Stomach (tissue), 4 donors: ENCODE measurements around the gene UBE2R2.

Experiments
- EP300 ChIP-seq: sonication (generic); formaldehyde crosslinking; IDR thresholded peaks from one replicate; pipeline ENCODE4 v1.6.1; 2017; ENCODE audit warnings: antibody characterized with exemption
- POLR2AphosphoS5 ChIP-seq, 3 donors: sonication (generic); formaldehyde crosslinking; IDR thresholded peaks; one replicate each; pipeline ENCODE4 v1.6.1; 2016; ENCODE audit warnings: antibody characterized with exemption in 3 of 3
- TF ChIP-seq, protein P1 (sequence below), 7 experiments: fragments of 450-650 bp in 4 of 7; fragments of 200-600 bp in 3 of 7; sonication (generic) in 3 of 7; IDR thresholded peaks; one replicate each; pipeline ENCODE4 v1.5.1; 2016 to 2019; ENCODE audit warnings: antibody characterized with exemption in 7 of 7, control low read depth in 2 of 7, mild to moderate bottlenecking in 1 of 7

GRCh38 chr9:33818847-33819500, 2.0 kb downstream of the UBE2R2 start:
- TF ChIP-seq, protein P1, sequence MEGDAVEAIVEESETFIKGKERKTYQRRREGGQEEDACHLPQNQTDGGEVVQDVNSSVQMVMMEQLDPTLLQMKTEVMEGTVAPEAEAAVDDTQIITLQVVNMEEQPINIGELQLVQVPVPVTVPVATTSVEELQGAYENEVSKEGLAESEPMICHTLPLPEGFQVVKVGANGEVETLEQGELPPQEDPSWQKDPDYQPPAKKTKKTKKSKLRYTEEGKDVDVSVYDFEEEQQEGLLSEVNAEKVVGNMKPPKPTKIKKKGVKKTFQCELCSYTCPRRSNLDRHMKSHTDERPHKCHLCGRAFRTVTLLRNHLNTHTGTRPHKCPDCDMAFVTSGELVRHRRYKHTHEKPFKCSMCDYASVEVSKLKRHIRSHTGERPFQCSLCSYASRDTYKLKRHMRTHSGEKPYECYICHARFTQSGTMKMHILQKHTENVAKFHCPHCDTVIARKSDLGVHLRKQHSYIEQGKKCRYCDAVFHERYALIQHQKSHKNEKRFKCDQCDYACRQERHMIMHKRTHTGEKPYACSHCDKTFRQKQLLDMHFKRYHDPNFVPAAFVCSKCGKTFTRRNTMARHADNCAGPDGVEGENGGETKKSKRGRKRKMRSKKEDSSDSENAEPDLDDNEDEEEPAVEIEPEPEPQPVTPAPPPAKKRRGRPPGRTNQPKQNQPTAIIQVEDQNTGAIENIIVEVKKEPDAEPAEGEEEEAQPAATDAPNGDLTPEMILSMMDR (IDR thresholded peaks at IDR 0.05), result no peak
- no peak for TF ChIP-seq EP300
- TF ChIP-seq POLR2AphosphoS5 (IDR thresholded peaks at IDR 0.05), result no peak
